Keratinocyte (primary cell): Measurements from ENCODE around the gene CDCA3.

ENCODE experiments used
- EZH2 ChIP-seq: IDR thresholded peaks from one replicate; pipeline ENCODE4 v1.6.1; 2012; ENCODE audit warnings: inconsistent platforms, mild to moderate bottlenecking, low read length, moderate library complexity
- TF ChIP-seq, protein P1 (sequence below), 3 experiments: IDR thresholded peaks in 1 of 3; conservative IDR thresholded peaks in 1 of 3; optimal IDR thresholded peaks in 1 of 3; 2 replicates in 2 of 3; 3 replicates in 1 of 3; pipeline versions ENCODE3 to v1.5.1; 2011; ENCODE audit warnings: low read length in 3 of 3, mild to moderate bottlenecking in 3 of 3, moderate library complexity in 2 of 3, control low read depth in 1 of 3, inconsistent platforms in 1 of 3; ENCODE audit not compliant: insufficient read depth in 2 of 3; ENCODE audit errors: extremely low read depth in 1 of 3

DNA sequence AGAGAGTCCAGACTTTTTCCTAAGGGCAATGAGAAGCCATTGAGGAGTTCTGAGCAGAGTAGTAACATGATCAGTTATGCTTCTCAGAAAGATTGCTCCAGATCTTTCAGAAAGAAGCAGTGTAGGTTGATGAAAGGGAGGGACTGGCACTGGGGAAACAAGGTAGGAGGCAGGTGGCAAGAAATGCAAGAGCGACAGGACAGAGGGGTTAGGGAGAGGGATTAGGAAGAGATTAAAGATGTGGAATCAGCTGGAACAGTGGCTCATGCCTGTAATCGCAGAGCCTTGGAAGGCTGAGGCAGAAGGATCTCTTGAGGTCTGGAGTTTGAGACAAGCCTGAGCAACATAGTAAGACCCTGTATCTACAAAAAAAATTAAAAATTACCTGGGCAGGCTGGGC, 3.4 kb downstream of the CDCA3 start:
- TF ChIP-seq, protein P1, sequence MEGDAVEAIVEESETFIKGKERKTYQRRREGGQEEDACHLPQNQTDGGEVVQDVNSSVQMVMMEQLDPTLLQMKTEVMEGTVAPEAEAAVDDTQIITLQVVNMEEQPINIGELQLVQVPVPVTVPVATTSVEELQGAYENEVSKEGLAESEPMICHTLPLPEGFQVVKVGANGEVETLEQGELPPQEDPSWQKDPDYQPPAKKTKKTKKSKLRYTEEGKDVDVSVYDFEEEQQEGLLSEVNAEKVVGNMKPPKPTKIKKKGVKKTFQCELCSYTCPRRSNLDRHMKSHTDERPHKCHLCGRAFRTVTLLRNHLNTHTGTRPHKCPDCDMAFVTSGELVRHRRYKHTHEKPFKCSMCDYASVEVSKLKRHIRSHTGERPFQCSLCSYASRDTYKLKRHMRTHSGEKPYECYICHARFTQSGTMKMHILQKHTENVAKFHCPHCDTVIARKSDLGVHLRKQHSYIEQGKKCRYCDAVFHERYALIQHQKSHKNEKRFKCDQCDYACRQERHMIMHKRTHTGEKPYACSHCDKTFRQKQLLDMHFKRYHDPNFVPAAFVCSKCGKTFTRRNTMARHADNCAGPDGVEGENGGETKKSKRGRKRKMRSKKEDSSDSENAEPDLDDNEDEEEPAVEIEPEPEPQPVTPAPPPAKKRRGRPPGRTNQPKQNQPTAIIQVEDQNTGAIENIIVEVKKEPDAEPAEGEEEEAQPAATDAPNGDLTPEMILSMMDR (optimal IDR thresholded peaks at IDR 0.05 in 1 of 3, IDR thresholded peaks at IDR 0.05 in 1 of 3, conservative IDR thresholded peaks at IDR 0.05 in 1 of 3; ENCODE audit: extremely low read depth in 1 of 3, insufficient read depth in 2 of 3, low read length in 3 of 3) = no peak
- no peak for TF ChIP-seq EZH2
